Mesodermal cell (in vitro differentiated cells): ENCODE data around the gene ADIRF.
"Not testable (repeated sequence)": the region's sequence is repeated elsewhere in the genome, so short reads cannot be mapped to it uniquely, and the experiment has no call there.

Source experiments
- H3K27ac ChIP-seq: 2 replicates; pipeline ENCODE4 v1.7.0; 2013; ENCODE audit warnings: mild to moderate bottlenecking, low read depth, low read length, moderate library complexity; ENCODE audit not compliant: severe bottlenecking
- H3K36me3 ChIP-seq: 2 replicates; pipeline ENCODE4 v1.7.1; 2013; ENCODE audit warnings: mild to moderate bottlenecking, low read length, moderate library complexity; ENCODE audit not compliant: control insufficient read depth, insufficient read depth
- H3K4me1 ChIP-seq: one replicate; pipeline ENCODE4 v1.7.1; 2013; ENCODE audit warnings: mild to moderate bottlenecking, low read length; ENCODE audit not compliant: insufficient read depth, control insufficient read depth, poor library complexity, severe bottlenecking
- H3K4me3 ChIP-seq: 2 replicates; pipeline ENCODE4 v1.7.0; 2013; ENCODE audit warnings: low read length, control low read depth, mild to moderate bottlenecking; ENCODE audit not compliant: insufficient read depth, poor library complexity, severe bottlenecking; ENCODE audit errors: extremely low read depth
- H3K9me3 ChIP-seq: 2 replicates; pipeline ENCODE4 v1.7.1; 2013; ENCODE audit warnings: mild to moderate bottlenecking, low read length, moderate library complexity; ENCODE audit not compliant: control insufficient read depth
- WGBS, 2 experiments: methylation state at CpG; one replicate each; pipeline ENCODE4 v1.1.5; 2013; ENCODE audit warnings: missing lambda C conversion rate in 2 of 2; ENCODE audit not compliant: insufficient coverage in 2 of 2; 5-methylcytosine and 5-hydroxymethylcytosine counted together

The ADIRF gene

GRCh38 chr10:86946213-86947155, 21.8 kb upstream of the ADIRF start:
- H3K9me3 ChIP-seq = peaks cover 3% of the 10 kb centered on the region
- H3K4me3 ChIP-seq = no peak overlapping the region
- no peaks in the 10 kb centered on the region for H3K36me3 ChIP-seq
- WGBS, 2 experiments = 90 to 92% methylated on average over 13 of the region's 13 CpGs
- no peak overlapping the region for H3K27ac ChIP-seq
- peaks cover 4% of the 10 kb centered on the region for H3K4me1 ChIP-seq

GRCh38 chr10:86947806-86948205, 20.5 kb upstream of the ADIRF start:
- not testable (repeated sequence) for H3K4me1 ChIP-seq, H3K27ac ChIP-seq, H3K4me3 ChIP-seq, H3K36me3 ChIP-seq
- 90 to 93% methylated on average over 3 to 4 of the region's 4 CpGs for WGBS, 2 experiments
- peaks cover 15% of the 10 kb centered on the region for H3K9me3 ChIP-seq

- Histone ChIP-seq H3K9me3 (peaks cover 28% of the 10 kb centered on the region), H3K27ac (no peak overlapping the region), H3K4me3 (no peak overlapping the region), H3K4me1 (peaks cover 15% of the 10 kb centered on the region), H3K36me3 (peaks cover 4% of the 10 kb centered on the region)
- WGBS, 2 experiments = 100% methylated on average over 1 of the region's 1 CpG; no CpG with 5 or more reads in 1 of the 2 experiments
These were observed 17.9 kb upstream of the ADIRF start for GRCh38 chr10:86950349-86950748.

- no peak overlapping the region for H3K4me3 ChIP-seq
- peaks cover 28% of the 10 kb centered on the region for H3K9me3 ChIP-seq
- H3K4me1 ChIP-seq = peaks cover 24% of the 10 kb centered on the region
- H3K36me3 ChIP-seq = peaks cover 4% of the 10 kb centered on the region
- no peak overlapping the region for H3K27ac ChIP-seq
These were observed 17.0 kb upstream of the ADIRF start for GRCh38 chr10:86951184-86951761.

GRCh38 chr10:86952106-86952505, 16.2 kb upstream of the ADIRF start:
- WGBS, 2 experiments = 93 to 95% methylated on average over 5 to 7 of the region's 7 CpGs
- no peak overlapping the region for H3K27ac ChIP-seq
- H3K9me3 ChIP-seq = peaks cover 28% of the 10 kb centered on the region
- peaks cover 4% of the 10 kb centered on the region for H3K36me3 ChIP-seq
- H3K4me1 ChIP-seq = peaks cover 27% of the 10 kb centered on the region
- no peak overlapping the region for H3K4me3 ChIP-seq

DNA sequence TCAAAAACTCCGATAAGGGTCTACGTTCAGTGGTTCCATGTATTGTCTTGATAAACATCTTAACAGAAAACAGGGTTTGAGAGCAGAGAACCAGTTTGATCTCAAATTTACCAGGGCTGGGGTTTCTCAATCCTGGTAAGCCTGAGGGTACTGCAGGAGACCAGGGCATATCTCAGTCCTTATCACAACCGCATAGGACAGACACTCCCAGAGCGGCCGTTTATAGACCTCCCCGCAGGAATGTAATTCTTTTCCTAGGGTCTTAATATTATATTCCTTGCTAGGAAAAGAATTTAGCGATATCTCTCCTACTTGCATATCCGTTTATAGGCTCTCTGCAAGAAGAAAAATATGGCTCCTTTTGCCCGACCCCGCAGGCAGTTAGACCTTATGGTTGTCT, 15.6 kb upstream of the ADIRF start:
- H3K4me1 ChIP-seq = peaks cover 30% of the 10 kb centered on the region
- H3K9me3 ChIP-seq = peaks cover 28% of the 10 kb centered on the region
- WGBS, 2 experiments = 97% methylated on average over 6 to 8 of the region's 10 CpGs
- H3K4me3 ChIP-seq, H3K36me3 ChIP-seq, H3K27ac ChIP-seq: not testable (repeated sequence)

GRCh38 chr10:86953747-86954680, 14.3 kb upstream of the ADIRF start:
- H3K4me3 ChIP-seq = peak overlapping the region; percentile 6
- H3K4me1 ChIP-seq = peaks cover 42% of the 10 kb centered on the region
- peak overlapping the region; percentile 85 for H3K27ac ChIP-seq
- WGBS, 2 experiments = 64 to 67% methylated on average over 6 to 9 of the region's 15 CpGs
- peaks cover 28% of the 10 kb centered on the region for H3K9me3 ChIP-seq
- H3K36me3 ChIP-seq = peaks cover 4% of the 10 kb centered on the region

DNA sequence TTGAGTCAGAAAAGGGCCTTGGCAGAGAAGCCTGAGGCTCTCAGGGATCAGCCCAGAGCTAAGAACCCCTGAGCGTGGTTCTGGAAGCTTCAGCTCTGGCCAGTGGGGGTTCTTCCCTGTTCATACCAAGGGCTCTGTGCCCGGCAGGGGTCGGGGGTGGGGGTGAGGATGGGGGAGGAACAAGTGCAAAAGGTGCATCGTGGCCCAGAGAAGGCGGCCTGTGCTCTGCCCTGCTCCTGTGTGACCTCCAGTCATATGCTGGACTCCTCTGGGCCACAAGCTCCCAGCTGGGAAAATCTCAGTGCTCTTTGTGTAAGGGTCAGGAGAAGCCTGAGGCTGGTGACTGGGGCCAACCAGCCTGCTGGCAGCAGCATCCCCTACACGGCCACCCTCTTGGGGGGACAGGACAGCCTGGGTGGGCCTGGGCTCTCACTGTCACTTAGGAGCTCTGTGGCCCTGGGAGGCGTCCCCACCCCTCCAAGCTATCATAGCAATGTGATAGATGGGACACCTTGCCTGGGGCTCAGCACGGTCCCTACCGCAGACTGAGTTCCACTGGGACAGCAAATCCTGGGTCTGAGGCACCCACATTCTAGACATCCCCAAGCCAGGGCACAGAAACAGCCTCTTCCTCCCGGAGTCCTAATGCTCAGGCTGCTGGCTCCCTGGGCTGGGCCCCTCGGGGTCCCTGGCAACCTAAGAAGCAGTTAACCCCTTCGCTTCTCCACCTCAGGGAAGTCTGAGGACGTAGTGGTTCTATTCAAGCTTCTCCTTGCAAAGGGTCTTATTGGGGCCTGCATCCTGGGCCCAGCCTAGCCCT, 13.4 kb upstream of the ADIRF start:
- Histone ChIP-seq H3K9me3 (peaks cover 28% of the 10 kb centered on the region), H3K36me3 (peaks cover 4% of the 10 kb centered on the region), H3K27ac (peak overlapping the region; percentile 85), H3K4me3 (peak overlapping the region; percentile 30), H3K4me1 (peaks cover 51% of the 10 kb centered on the region)
- WGBS, 2 experiments = 39 to 44% methylated on average over 10 to 12 of the region's 13 CpGs

GRCh38 chr10:86955501-86956194, 12.6 kb upstream of the ADIRF start:
- peak overlapping the region; percentile 85 for H3K27ac ChIP-seq
- peaks cover 28% of the 10 kb centered on the region for H3K9me3 ChIP-seq
- 48 to 77% methylated on average over 2 to 5 of the region's 16 CpGs for WGBS, 2 experiments
- peak overlapping the region; percentile 30 for H3K4me3 ChIP-seq
- peaks cover 55% of the 10 kb centered on the region for H3K4me1 ChIP-seq
- peaks cover 4% of the 10 kb centered on the region for H3K36me3 ChIP-seq
